Esophagus (tissue), 2 donors: ENCODE measurements around the gene IRX1. TPM values are rescaled to one million over a fixed set of nuclear protein-coding genes. Genes with fewer than 3 reads are reported as not detected.

Experiments used
- H3K27ac ChIP-seq, 2 donors: one replicate each; pipeline ENCODE4 v1.5.1; 2013; ENCODE audit warnings: low read depth in 2 of 2, mild to moderate bottlenecking in 2 of 2, inconsistent platforms in 1 of 2, low read length in 1 of 2, moderate library complexity in 1 of 2
- H3K27me3 ChIP-seq, 2 donors: one replicate each; pipeline ENCODE4 v1.6.1; 2013; ENCODE audit warnings: low read length in 2 of 2, control low read depth in 1 of 2, mild to moderate bottlenecking in 1 of 2; ENCODE audit not compliant: insufficient read depth in 2 of 2, control insufficient read depth in 1 of 2
- H3K36me3 ChIP-seq, 2 donors: one replicate each; pipeline ENCODE4 v1.6.1; 2013; ENCODE audit warnings: low read length in 1 of 2; ENCODE audit not compliant: control insufficient read depth in 2 of 2, insufficient read depth in 2 of 2
- H3K4me1 ChIP-seq, 2 donors: one replicate each; pipeline ENCODE4 v1.6.1; 2013; ENCODE audit warnings: low read length in 1 of 2; ENCODE audit not compliant: control insufficient read depth in 2 of 2, insufficient read depth in 2 of 2
- H3K4me3 ChIP-seq, 2 donors: one replicate each; pipeline ENCODE4 v1.5.1; 2013; ENCODE audit warnings: low read length in 2 of 2, mild to moderate bottlenecking in 2 of 2, low read depth in 1 of 2, moderate library complexity in 1 of 2
- H3K9me3 ChIP-seq, 2 donors: one replicate each; pipeline ENCODE4 v1.6.1; 2013; ENCODE audit warnings: mild to moderate bottlenecking in 2 of 2, low read depth in 1 of 2, low read length in 1 of 2, moderate library complexity in 1 of 2; ENCODE audit not compliant: control insufficient read depth in 2 of 2, insufficient read depth in 1 of 2
- WGBS, 2 donors: extraction: QIAGEN DNeasy Blood & Tissue Kit; methylation state at CpG; one replicate each; pipeline ENCODE4 v1.1.7; 2013; 5-methylcytosine and 5-hydroxymethylcytosine counted together
- polyA plus RNA-seq, 2 donors: library from polyadenylated mRNA; stranded (reverse); fragments of 200-250 nt; gene quantifications; one replicate each; pipeline ENCODE4 v1.2.3, GENCODE V29; 2013
- donor health status: healthy with polysubstance abuse.
- donor health status: Bipolar disorder and iron deficiency.

IRX1 gene
- polyA plus RNA-seq, 2 donors, result 0.08 to 0.13 TPM

DNA sequence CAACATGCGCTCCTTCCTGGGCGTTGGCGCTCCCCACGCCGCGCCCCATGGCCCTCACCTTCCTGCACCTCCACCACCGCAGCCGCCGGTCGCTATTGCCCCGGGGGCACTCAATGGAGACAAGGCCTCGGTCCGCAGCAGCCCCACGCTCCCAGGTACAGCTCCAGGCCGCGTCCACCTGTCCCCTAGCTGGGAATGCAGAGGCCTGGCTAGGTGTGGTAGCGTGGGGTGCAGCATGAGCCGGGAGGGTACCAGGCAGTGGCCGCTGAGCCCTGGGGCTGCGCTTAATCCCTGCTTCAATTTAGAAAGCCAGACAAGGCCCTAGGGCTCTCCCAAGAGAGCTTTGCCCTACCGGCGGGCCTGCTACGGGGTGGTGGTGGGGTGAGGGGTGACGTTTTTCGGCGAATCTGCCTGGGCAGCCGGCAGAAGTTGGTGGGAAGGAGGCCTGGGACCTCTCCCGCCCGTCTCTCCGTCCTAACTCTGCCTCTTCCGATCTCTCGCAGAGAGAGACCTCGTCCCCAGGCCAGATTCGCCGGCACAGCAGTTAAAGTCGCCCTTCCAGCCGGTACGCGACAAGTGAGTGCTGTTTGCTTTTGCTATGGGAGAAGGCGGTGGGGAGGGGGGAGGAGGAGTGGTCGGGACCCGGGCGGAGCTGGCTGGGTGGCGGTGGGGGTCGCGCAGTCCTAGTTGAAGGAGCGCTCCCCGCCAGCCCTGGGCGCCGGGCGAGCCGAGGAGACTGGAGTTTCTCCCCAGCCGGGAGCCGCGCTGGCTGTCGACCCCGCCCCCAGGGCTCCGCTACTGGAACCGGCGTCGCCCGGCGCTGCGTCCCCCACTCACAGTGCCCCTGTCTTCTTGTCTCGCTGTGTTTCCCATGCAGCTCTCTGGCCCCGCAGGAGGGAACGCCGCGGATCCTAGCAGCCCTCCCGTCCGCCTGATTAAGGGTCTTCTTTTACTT lies 4.8 kb downstream of the IRX1 start:
- no peaks in the 10 kb centered on the region for H3K36me3 ChIP-seq
- H3K4me1 ChIP-seq, result peaks cover 3 to 5% of the 10 kb centered on the region in 2 donors
- no peak overlapping the region for H3K4me3 ChIP-seq
- H3K27me3 ChIP-seq, result peaks cover 12 to 40% of the 10 kb centered on the region in 2 donors
- H3K27ac ChIP-seq, result no peak overlapping the region
- WGBS, 2 donors, result 11 to 23% methylated on average over 69 to 71 of the region's 71 CpGs
- H3K9me3 ChIP-seq, result peaks cover 0 to 9% of the 10 kb centered on the region in 2 donors

DNA sequence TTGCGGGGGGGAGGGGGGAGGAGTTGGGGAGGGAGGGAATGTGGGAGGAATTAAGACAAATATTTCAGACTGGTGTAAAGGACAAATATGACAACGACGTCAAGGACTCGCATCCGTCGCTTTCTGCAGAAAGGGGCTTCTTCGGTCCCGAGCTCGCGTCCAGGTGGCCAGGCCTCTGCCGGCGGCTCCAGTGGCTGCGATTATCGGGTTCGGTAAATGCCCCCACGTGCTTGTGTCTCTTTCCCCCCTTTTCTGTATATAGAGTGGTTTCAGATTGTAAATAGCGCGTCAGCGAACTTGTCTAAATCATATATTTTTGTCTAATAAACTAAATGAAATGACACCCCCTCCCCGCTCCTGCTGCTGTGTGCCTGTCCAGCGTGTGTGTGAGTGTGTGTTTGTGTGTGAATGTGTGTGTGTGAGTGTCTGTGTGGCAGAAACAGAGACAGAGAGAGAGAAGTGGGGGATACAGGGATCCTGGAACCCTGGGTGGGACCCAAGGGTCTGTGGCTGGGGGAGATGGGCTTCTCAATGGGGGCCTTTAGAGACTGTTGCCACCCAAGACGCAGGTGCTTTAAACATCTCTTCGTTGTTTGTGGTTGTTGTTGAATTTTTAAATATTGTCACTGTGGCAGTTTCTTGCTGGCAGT lies 5.6 kb downstream of the IRX1 start:
- no peaks in the 10 kb centered on the region for H3K36me3 ChIP-seq
- H3K9me3 ChIP-seq, result peaks cover under 1 to 9% of the 10 kb centered on the region in 2 donors
- H3K27ac ChIP-seq, result no peak overlapping the region
- WGBS, 2 donors, result 20 to 32% methylated on average over 23 of the region's 23 CpGs
- H3K4me3 ChIP-seq, result no peak overlapping the region
- peaks cover 11 to 33% of the 10 kb centered on the region in 2 donors for H3K27me3 ChIP-seq
- peaks cover 3 to 6% of the 10 kb centered on the region in 2 donors for H3K4me1 ChIP-seq

DNA sequence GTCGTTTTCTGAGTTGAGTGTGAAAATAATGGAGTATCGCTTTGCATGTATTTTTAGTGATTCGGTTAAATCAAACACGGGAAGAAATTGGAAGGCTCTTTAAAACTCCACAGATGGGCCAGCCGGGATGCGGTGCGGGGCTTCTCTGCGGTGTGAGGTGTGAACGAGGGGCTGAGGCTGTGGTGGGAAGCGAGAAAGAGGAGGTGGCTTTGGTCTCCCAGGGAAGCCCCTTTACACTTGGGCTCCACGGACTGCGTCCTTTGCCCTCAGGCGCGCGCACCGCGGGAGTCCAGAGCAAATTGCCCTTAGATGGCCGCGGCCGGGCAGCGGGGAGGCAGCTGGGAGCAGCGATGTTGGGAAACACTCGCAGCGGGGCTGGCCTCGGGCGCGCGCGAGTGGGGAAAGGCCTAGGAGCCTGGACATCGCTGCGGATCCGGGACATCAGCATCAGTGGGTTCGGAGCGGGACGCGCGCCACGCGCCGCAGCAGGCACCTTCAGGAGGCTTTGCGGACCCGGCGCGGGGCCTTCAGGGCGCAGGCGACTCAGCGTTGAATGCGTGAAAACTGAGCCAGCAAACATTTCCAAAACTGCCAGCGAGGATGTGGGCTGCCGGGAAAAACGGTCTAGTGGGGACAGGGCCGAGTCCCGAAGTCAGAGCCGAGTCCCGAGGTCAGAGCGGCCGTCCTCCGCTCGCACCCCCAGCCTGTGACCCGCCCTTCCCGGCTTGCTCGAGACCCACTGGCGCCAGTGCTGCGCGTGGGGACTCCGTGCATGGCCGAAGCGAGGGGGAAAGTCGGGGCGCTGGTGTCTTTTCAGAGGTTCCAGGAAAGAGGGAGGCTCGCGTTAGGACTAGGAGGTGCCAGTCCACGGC lies 6.5 kb downstream of the IRX1 start:
- H3K9me3 ChIP-seq, result peaks cover 3 to 9% of the 10 kb centered on the region in 2 donors
- peaks cover 3 to 10% of the 10 kb centered on the region in 2 donors for H3K4me1 ChIP-seq
- WGBS, 2 donors, result 7 to 15% methylated on average over 65 to 73 of the region's 73 CpGs
- no peak overlapping the region for H3K27ac ChIP-seq
- no peak overlapping the region for H3K4me3 ChIP-seq
- no peaks in the 10 kb centered on the region for H3K36me3 ChIP-seq
- peaks cover 11 to 31% of the 10 kb centered on the region in 2 donors for H3K27me3 ChIP-seq

DNA sequence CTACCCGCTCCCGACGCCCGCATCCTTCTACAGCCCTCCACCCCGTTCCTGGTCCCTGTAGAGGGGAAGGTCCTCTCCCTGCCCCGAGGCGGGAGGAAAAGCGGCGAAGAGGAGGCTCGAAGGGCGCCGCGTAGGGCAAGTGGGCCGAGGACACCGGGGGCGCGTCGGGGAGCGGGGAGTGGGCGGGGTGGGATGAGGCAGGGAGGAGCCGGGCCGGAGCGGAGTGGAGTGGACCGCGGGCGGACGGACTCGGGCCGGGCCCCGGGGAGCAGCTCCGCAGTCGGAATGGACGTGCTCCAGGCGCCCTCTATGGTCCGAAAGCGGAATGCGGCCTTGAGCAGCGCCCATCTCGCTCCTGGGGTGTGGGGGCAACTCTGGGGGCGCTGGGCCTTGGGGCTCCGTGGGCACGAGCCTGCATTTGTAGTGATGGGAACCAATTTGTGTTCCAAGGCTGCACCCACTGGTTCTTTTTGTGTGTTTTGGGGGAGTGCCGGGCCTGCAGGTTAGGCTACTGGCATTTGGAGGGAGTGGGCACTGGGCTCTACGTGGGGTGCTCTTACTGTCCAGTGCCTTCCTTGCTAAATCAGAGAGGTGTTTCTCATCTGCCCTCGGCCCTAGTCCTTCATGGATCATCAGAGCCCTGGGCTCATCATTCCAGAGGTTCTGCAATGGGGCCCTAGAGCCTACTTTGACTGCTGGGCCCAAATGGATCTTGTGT lies 7.3 kb downstream of the IRX1 start:
- peaks cover 7 to 29% of the 10 kb centered on the region in 2 donors for H3K27me3 ChIP-seq

DNA sequence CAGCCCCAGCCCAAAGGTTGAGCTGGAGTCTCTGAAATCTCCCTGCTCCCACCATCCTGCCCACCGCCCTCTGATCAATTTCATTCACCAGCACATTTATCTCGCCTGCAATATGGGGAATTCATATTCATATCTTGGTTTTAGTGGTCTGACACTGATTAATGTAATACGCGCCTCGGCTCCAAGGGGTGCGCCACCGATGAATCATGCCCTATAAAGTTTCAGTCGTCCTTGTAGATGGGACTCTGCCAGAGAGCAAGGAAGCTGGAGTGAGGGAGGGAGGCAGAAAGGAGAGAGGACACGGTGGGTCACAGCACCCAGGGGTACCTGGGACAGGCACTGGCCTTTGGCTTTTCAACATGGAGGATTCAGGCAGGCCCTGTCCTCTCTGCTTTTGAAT lies 8.9 kb downstream of the IRX1 start:
- no peak overlapping the region for H3K27ac ChIP-seq

More for the DNA sequence above, 7.3 kb downstream of the IRX1 start:
- H3K4me1 ChIP-seq, result peaks cover 3 to 10% of the 10 kb centered on the region in 2 donors
- no peak overlapping the region for H3K4me3 ChIP-seq
- H3K9me3 ChIP-seq, result peaks cover 3 to 9% of the 10 kb centered on the region in 2 donors
- 6 to 12% methylated on average over 43 to 45 of the region's 45 CpGs for WGBS, 2 donors
- no peak overlapping the region for H3K27ac ChIP-seq
- H3K36me3 ChIP-seq, result no peaks in the 10 kb centered on the region

DNA sequence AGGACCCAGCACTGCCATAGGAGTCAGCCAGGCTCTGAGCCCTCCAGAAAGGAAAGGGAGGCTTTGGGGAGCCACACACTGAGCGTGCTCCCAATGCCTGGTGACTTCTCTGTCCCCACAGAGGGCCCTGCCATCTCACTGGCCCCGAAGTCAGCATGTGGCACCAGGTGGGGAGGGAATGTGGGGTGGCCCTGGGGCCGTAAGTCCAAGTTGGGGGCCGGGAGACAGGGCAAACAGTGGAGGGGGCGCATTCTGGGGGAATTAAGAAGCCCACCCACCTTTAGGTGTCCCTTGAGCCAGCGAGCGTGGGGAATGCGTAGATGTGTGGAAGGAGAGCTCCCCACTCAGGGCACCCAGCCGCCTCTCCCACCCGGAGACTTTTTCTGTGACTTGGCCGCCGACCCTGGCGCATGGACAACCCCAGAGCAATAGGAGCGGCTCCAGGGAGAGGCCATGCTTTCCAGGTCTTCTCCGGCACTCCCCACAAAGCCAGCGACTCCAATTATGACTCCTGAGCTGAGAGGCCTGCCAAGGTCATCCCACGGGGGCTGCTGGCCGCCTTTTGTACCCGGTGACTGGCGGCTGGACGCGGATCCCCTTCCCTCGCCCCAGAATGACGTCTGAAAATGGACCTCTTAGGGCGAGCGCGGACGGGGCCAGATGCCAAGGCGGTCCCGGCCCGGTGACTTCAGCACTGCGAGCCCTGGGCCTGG lies 9.8 kb downstream of the IRX1 start:
- H3K9me3 ChIP-seq, result peaks cover 0 to 3% of the 10 kb centered on the region in 2 donors
- H3K27ac ChIP-seq, result no peak overlapping the region
- WGBS, 2 donors, result 48 to 60% methylated on average over 32 of the region's 32 CpGs
- peaks cover 3 to 8% of the 10 kb centered on the region in 2 donors for H3K4me1 ChIP-seq
- peaks cover 4 to 23% of the 10 kb centered on the region in 2 donors for H3K27me3 ChIP-seq
- no peak overlapping the region for H3K4me3 ChIP-seq
- H3K36me3 ChIP-seq, result no peaks in the 10 kb centered on the region

More for the DNA sequence above, 8.9 kb downstream of the IRX1 start:
- Histone ChIP-seq H3K27me3 (peaks cover 7 to 29% of the 10 kb centered on the region in 2 donors), H3K9me3 (peaks cover 3 to 6% of the 10 kb centered on the region in 2 donors), H3K4me1 (peaks cover 3 to 8% of the 10 kb centered on the region in 2 donors), H3K36me3 (no peaks in the 10 kb centered on the region), H3K4me3 (no peak overlapping the region)
- WGBS, 2 donors, result 57 to 63% methylated on average over 9 of the region's 9 CpGs

DNA sequence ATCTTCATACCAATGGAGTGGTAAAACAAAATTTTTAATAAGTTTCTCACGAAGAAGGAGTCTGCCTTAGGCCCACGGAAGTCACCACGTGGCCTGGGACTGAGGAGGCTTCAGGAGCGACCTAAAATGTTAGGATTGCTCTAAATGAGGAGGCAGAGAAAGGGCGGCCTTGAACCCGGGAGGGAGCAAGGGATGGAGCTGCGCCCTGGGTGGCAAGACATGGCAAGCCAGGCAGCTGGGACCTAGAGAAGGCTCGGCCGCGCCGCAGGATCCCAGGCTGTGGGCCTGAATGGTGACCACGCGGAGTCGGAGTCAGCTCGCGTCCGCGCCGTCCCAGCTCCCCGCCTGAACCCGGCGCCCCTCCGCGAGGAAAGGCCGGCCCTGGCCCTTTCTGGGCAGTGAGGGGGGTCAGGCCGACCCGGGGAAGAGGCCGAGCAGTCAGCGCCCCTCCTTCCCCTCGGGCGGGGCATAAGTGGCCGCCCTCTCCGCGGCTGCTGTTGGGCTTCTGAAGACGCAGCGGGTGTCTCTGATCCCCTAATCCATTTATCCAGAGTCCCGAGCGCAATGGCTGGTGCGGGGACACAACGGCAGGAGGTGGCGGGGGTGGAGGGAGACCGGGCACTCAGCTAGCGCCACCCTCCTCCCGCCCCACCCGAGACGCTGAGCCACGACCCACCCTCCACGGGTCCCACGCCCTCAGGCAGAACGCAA lies 10.6 kb downstream of the IRX1 start:
- Histone ChIP-seq H3K27me3 (peaks cover 0 to 20% of the 10 kb centered on the region in 2 donors), H3K4me3 (no peak overlapping the region), H3K4me1 (peaks cover 3 to 8% of the 10 kb centered on the region in 2 donors), H3K27ac (no peak overlapping the region), H3K9me3 (peaks cover 0 to 3% of the 10 kb centered on the region in 2 donors), H3K36me3 (no peaks in the 10 kb centered on the region)
- 14 to 27% methylated on average over 35 to 50 of the region's 50 CpGs for WGBS, 2 donors
